Prostate gland (tissue), 2 donors: ENCODE measurements around the gene PALLD. TPM values are rescaled to one million over a fixed set of nuclear protein-coding genes. Genes with fewer than 3 reads are reported as not detected.

Experiments used
- DNase-seq: peaks from one replicate; pipeline ENCODE4 v3.0.0-alpha.2; 2019; ENCODE audit warnings: low spot score
- H3K27ac ChIP-seq, 2 donors: fragments of 200-600 bp; sonication (generic); 2 replicates each; pipeline ENCODE4 v1.5.1; 2017 to 2019
- H3K27me3 ChIP-seq: fragments of 200-600 bp; sonication (generic); replicated peaks from 2 replicates; pipeline ENCODE4 v1.5.1; 2019; ENCODE audit not compliant: insufficient read depth
- H3K36me3 ChIP-seq, 2 donors: fragments of 200-600 bp; sonication (generic); 1 replicate in 1 of 2; 2 replicates in 1 of 2; pipeline versions ENCODE4 v1.5.1 to v1.8.1; 2017 to 2019
- H3K4me1 ChIP-seq: fragments of 200-600 bp; sonication (generic); replicated peaks from 2 replicates; pipeline ENCODE4 v1.5.1; 2019
- H3K4me3 ChIP-seq, 2 donors: fragments of 200-600 bp; sonication (generic); 2 replicates each; pipeline ENCODE4 v1.5.1; 2017 to 2019
- H3K9me3 ChIP-seq: fragments of 200-600 bp; sonication (generic); 2 replicates; pipeline ENCODE4 v1.5.1; 2017
- CTCF ChIP-seq, 4 experiments: fragments of 200-600 bp in 2 of 4; fragments of 450-650 bp in 2 of 4; sonication (generic) in 2 of 4; IDR thresholded peaks; 1 replicate in 3 of 4; 2 replicates in 1 of 4; pipeline ENCODE4 v1.5.1; 2016 to 2019; ENCODE audit warnings: antibody characterized with exemption in 4 of 4, mild to moderate bottlenecking in 2 of 4, moderate library complexity in 2 of 4
- POLR2A ChIP-seq: fragments of 450-650 bp; IDR thresholded peaks from one replicate; pipeline ENCODE4 v1.6.1; 2016; ENCODE audit warnings: antibody characterized with exemption, mild to moderate bottlenecking
- POLR2AphosphoS5 ChIP-seq: sonication (generic); formaldehyde crosslinking; IDR thresholded peaks from one replicate; pipeline ENCODE4 v1.6.1; 2017; ENCODE audit warnings: antibody characterized with exemption
- WGBS: methylation state at CpG from one replicate; pipeline ENCODE4 v1.1.5; 2018; 5-methylcytosine and 5-hydroxymethylcytosine counted together
- intact Hi-C: fragments of 100-400 bp; cut with DNase I; formaldehyde crosslinking; loops from one replicate; pipeline ENCODE4 v1.14.2; 2022
- total RNA-seq, 2 donors: library from RNA; depleted of rRNA; stranded (reverse); fragments of >200 nt; gene quantifications; one replicate each; pipeline ENCODE4 v1.1.0, GENCODE V29; 2016

Gene PALLD
- total RNA-seq, 2 donors from 2014 or later, result 252 TPM

- no peaks in the 10 kb centered on the region for H3K36me3 ChIP-seq
- 93% methylated on average over 8 of the region's 8 CpGs for WGBS
- peaks cover 2% of the 10 kb centered on the region for H3K4me1 ChIP-seq
- TF ChIP-seq POLR2A (no peak), CTCF (IDR thresholded peaks at IDR 0.05) (no peak), POLR2AphosphoS5 (no peak)
- H3K9me3 ChIP-seq, result no peaks in the 10 kb centered on the region
- no peak overlapping the region for H3K27ac ChIP-seq
- intact Hi-C loops, result no loop called here
- no peak for DNase-seq
- no peak overlapping the region for H3K4me3 ChIP-seq
- no peaks in the 10 kb centered on the region for H3K27me3 ChIP-seq
These were observed 182.0 kb downstream of the PALLD start for GRCh38 chr4:168678751-168679366.

- no peaks in the 10 kb centered on the region for H3K9me3 ChIP-seq
- no peak for DNase-seq
- peaks cover 2% of the 10 kb centered on the region for H3K4me1 ChIP-seq
- H3K36me3 ChIP-seq, result no peaks in the 10 kb centered on the region
- no peak for TF ChIP-seq POLR2A
- TF ChIP-seq CTCF (IDR thresholded peaks at IDR 0.05), result no peak
- TF ChIP-seq POLR2AphosphoS5, result no peak
- no peak overlapping the region for H3K4me3 ChIP-seq
- WGBS, result 93% methylated on average over 3 of the region's 3 CpGs
- no peak overlapping the region for H3K27ac ChIP-seq
- no peaks in the 10 kb centered on the region for H3K27me3 ChIP-seq
- intact Hi-C loops, result no loop called here
These were observed 182.5 kb downstream of the PALLD start for GRCh38 chr4:168679397-168679796.

- no peaks in the 10 kb centered on the region for H3K27me3 ChIP-seq
- intact Hi-C loops, result no loop called here
- no peaks in the 10 kb centered on the region for H3K36me3 ChIP-seq
- H3K27ac ChIP-seq, result no peak overlapping the region
- peaks cover 2% of the 10 kb centered on the region for H3K4me1 ChIP-seq
- no peak overlapping the region for H3K4me3 ChIP-seq
- peak; percentile 59 for DNase-seq
- WGBS, result 63% methylated on average over 4 of the region's 4 CpGs
- TF ChIP-seq POLR2A (no peak), POLR2AphosphoS5 (peak; percentile 64)
- H3K9me3 ChIP-seq, result no peaks in the 10 kb centered on the region
These were observed 183.0 kb downstream of the PALLD start for GRCh38 chr4:168679819-168680218.

GRCh38 chr4:168682898-168683500 is 186.1 kb downstream of the PALLD start:
- no peak overlapping the region for H3K4me3 ChIP-seq
- H3K36me3 ChIP-seq, result no peaks in the 10 kb centered on the region
- no peaks in the 10 kb centered on the region for H3K9me3 ChIP-seq
- H3K27ac ChIP-seq, result no peak overlapping the region
- H3K27me3 ChIP-seq, result no peaks in the 10 kb centered on the region
- DNase-seq, result no peak
- TF ChIP-seq POLR2A (no peak), POLR2AphosphoS5 (no peak), CTCF (IDR thresholded peaks at IDR 0.05) (no peak)
- 72% methylated on average over 3 of the region's 3 CpGs for WGBS
- H3K4me1 ChIP-seq, result peaks cover 4% of the 10 kb centered on the region
- intact Hi-C loops, result no loop called here

- intact Hi-C loops, result no loop called here
- Histone ChIP-seq H3K4me1 (peaks cover 4% of the 10 kb centered on the region), H3K4me3 (no peak overlapping the region), H3K27ac (no peak overlapping the region), H3K27me3 (no peaks in the 10 kb centered on the region), H3K36me3 (no peaks in the 10 kb centered on the region), H3K9me3 (no peaks in the 10 kb centered on the region)
- WGBS, result 70% methylated on average over 1 of the region's 1 CpG
- TF ChIP-seq POLR2A, result no peak
- no peak for TF ChIP-seq CTCF (IDR thresholded peaks at IDR 0.05)
- no peak for TF ChIP-seq POLR2AphosphoS5
- DNase-seq, result no peak
These were observed 186.7 kb downstream of the PALLD start for GRCh38 chr4:168683595-168683994.
